HPDE6-E6E7 (cell line): ENCODE data around the gene SLC30A3.

ENCODE experiments used
- DNase-seq: peaks from one replicate; pipeline ENCODE4 v3.0.0; 2011; ENCODE audit warnings: missing footprints; ENCODE audit errors: extremely low spot score

The SLC30A3 gene

GRCh38 chr2:27227501-27227900, 35.3 kb downstream of the SLC30A3 start:
- no peak for DNase-seq

- DNase-seq = no peak
These were observed 37.3 kb downstream of the SLC30A3 start for GRCh38 chr2:27225526-27225925.

GRCh38 chr2:27223416-27223815, 39.4 kb downstream of the SLC30A3 start:
- no peak for DNase-seq

- no peak for DNase-seq
These were observed 40.4 kb downstream of the SLC30A3 start for GRCh38 chr2:27222407-27222806.

- DNase-seq = no peak
These were observed 41.7 kb downstream of the SLC30A3 start for GRCh38 chr2:27221166-27221565.

GRCh38 chr2:27220091-27220490, 42.8 kb downstream of the SLC30A3 start:
- DNase-seq = no peak

- no peak for DNase-seq
These were observed 43.8 kb downstream of the SLC30A3 start for GRCh38 chr2:27219091-27219490.

GRCh38 chr2:27218614-27219013, 44.2 kb downstream of the SLC30A3 start:
- no peak for DNase-seq

- peak; percentile 80 for DNase-seq
These were observed 45.4 kb downstream of the SLC30A3 start, which contains the start of gene CAD for GRCh38 chr2:27217173-27218121. Gene CAD (plus strand): TSS chr2:27217369. CDS start chr2:27217552, 183 bp downstream.

- DNase-seq = no peak
These were observed 46.3 kb downstream of the SLC30A3 start for GRCh38 chr2:27216416-27217137.

- no peak for DNase-seq
These were observed 47.9 kb downstream of the SLC30A3 start for GRCh38 chr2:27214941-27215340.

- DNase-seq = no peak
These were observed 50.0 kb downstream of the SLC30A3 start for GRCh38 chr2:27212626-27213471.

- peak; percentile 88 for DNase-seq
These were observed 50.8 kb downstream of the SLC30A3 start, which contains the start of the genes ATRAID and SLC5A6 for GRCh38 chr2:27211943-27212625. Gene ATRAID (plus strand): TSS chr2:27212041. CDS start chr2:27212369, 328 bp downstream. Gene SLC5A6 (minus strand): TSS chr2:27212268. CDS start chr2:27207650, 4,618 bp downstream.

- peak; percentile 40 for DNase-seq
These were observed 51.5 kb downstream of the SLC30A3 start for GRCh38 chr2:27211241-27211942.

- DNase-seq = no peak
These were observed 53.0 kb downstream of the SLC30A3 start for GRCh38 chr2:27209621-27210401.

GRCh38 chr2:27208486-27209050, 54.3 kb downstream of the SLC30A3 start:
- no peak for DNase-seq

- DNase-seq = no peak
These were observed 56.5 kb downstream of the SLC30A3 start for GRCh38 chr2:27206346-27206745.

GRCh38 chr2:27205206-27205605, 57.6 kb downstream of the SLC30A3 start:
- no peak for DNase-seq

- DNase-seq = no peak
These were observed 58.3 kb downstream of the SLC30A3 start for GRCh38 chr2:27204566-27204965.
